Islet precursor cell (in vitro differentiated cells): Measurements from ENCODE around the gene LYRM7.
"Not testable (repeated sequence)": the region's sequence is repeated elsewhere in the genome, so short reads cannot be mapped to it uniquely, and the experiment has no call there.

Experiments
- DNase-seq: peaks from one replicate; pipeline ENCODE4 v3.0.0-alpha.2; 2018

LYRM7 gene

GRCh38 chr5:131170540-131171275, at the start of gene LYRM7:
Gene LYRM7, plus strand, starts transcription at chr5:131170944. Its CDS starts 77 bp downstream, at chr5:131171021.
- DNase-seq, result peak; percentile 100

- DNase-seq, result not testable (repeated sequence)
Observed at GRCh38 chr5:131127244-131127643, 43.5 kb upstream of the LYRM7 start.

GRCh38 chr5:131129306-131129705, 41.4 kb upstream of the LYRM7 start:
- DNase-seq, result no peak

GRCh38 chr5:131133091-131133490, 37.7 kb upstream of the LYRM7 start:
- not testable (repeated sequence) for DNase-seq

GRCh38 chr5:131138406-131138805, 32.3 kb upstream of the LYRM7 start:
- DNase-seq, result not testable (repeated sequence)

GRCh38 chr5:131139321-131139720, 31.4 kb upstream of the LYRM7 start:
- no peak for DNase-seq

GRCh38 chr5:131142970-131143617, 27.6 kb upstream of the LYRM7 start:
- no peak for DNase-seq

GRCh38 chr5:131147258-131147657, 23.5 kb upstream of the LYRM7 start:
- no peak for DNase-seq

- no peak for DNase-seq
Observed at GRCh38 chr5:131148835-131149234, 21.9 kb upstream of the LYRM7 start.

- no peak for DNase-seq
Observed at GRCh38 chr5:131150408-131150807, 20.3 kb upstream of the LYRM7 start.

- DNase-seq, result no peak
Observed at GRCh38 chr5:131151216-131151615, 19.5 kb upstream of the LYRM7 start.

GRCh38 chr5:131156385-131156784, 14.4 kb upstream of the LYRM7 start:
- DNase-seq, result no peak

- DNase-seq, result no peak
Observed at GRCh38 chr5:131156957-131157356, 13.8 kb upstream of the LYRM7 start.

GRCh38 chr5:131160134-131160533, 10.6 kb upstream of the LYRM7 start:
- no peak for DNase-seq

GRCh38 chr5:131163276-131164119, 7.2 kb upstream of the LYRM7 start:
- DNase-seq, result no peak

- peak; percentile 89 for DNase-seq
Observed at GRCh38 chr5:131164191-131165118, 6.3 kb upstream of the LYRM7 start.

GRCh38 chr5:131165119-131165727, 5.5 kb upstream of the LYRM7 start, which contains the start of gene HINT1:
Gene HINT1, minus strand, starts transcription at chr5:131165256. Its CDS starts 51 bp downstream, at chr5:131165205.
- DNase-seq, result peak; percentile 97

- no peak for DNase-seq
Observed at GRCh38 chr5:131167615-131168014, 3.1 kb upstream of the LYRM7 start.

GRCh38 chr5:131169810-131170539, 769 bp upstream of the LYRM7 start:
- no peak for DNase-seq

GRCh38 chr5:131171276-131171810, 599 bp downstream of the LYRM7 start:
- DNase-seq, result no peak

- DNase-seq, result no peak
Observed at GRCh38 chr5:131180407-131180806, 9.7 kb downstream of the LYRM7 start.
